Activated B cell treated with CpG ODN at 0.5 μM for 24 hours (primary cell): ENCODE data around the gene HOXC11. TPM values are rescaled to one million over a fixed set of nuclear protein-coding genes. Genes with fewer than 3 reads are reported as not detected.

Experiments
- ATAC-seq: fragments of 200-7000 bp; cut with Tn5 transposase; one replicate; pipeline ENCODE4 v1.10.0; 2021; ENCODE audit warnings: low read depth, mild to moderate bottlenecking, moderate library complexity
- CTCF ChIA-PET: fragments of 350-600 bp; sonication (Branson Sonifier 250); formaldehyde crosslinking; loops from one replicate; lab custom pipeline; 2021; ENCODE audit warnings: antibody characterized with exemption; lab: Charles Lee
- POLR2A ChIA-PET: fragments of 350-600 bp; sonication (Branson Sonifier 250); formaldehyde crosslinking; loops from one replicate; lab custom pipeline; 2021; ENCODE audit warnings: antibody characterized with exemption; lab: Charles Lee
- DNase-seq: peaks from one replicate; pipeline ENCODE4 v3.0.0; 2022
- H3K27ac Mint-ChIP-seq: one replicate; pipeline ENCODE4 v1.8.0; 2020; ENCODE audit warnings: mixed read lengths
- H3K27me3 Mint-ChIP-seq: one replicate; pipeline ENCODE4 v1.8.0; 2021; ENCODE audit warnings: mixed read lengths
- H3K36me3 Mint-ChIP-seq: one replicate; pipeline ENCODE4 v1.8.0; 2021; ENCODE audit warnings: low read depth, mixed read lengths
- H3K4me1 Mint-ChIP-seq: one replicate; pipeline ENCODE4 v1.8.0; 2021; ENCODE audit warnings: mixed read lengths
- H3K4me3 Mint-ChIP-seq: one replicate; pipeline ENCODE4 v1.8.0; 2020; ENCODE audit warnings: mild to moderate bottlenecking, mixed read lengths
- H3K9me3 Mint-ChIP-seq: one replicate; pipeline ENCODE4 v1.8.0; 2020; ENCODE audit warnings: mixed read lengths
- intact Hi-C: fragments of 100-400 bp; cut with micrococcal nuclease; formaldehyde crosslinking; loops from one replicate; pipeline ENCODE4 v1.15.1; 2024
- total RNA-seq: library from RNA; stranded (reverse); gene quantifications from 2 replicates; pipeline ENCODE4 v1.2.3, GENCODE V29; 2022
- TF ChIP-seq, protein P1 (sequence below): fragments of 200-600 bp; IDR thresholded peaks from one replicate; pipeline ENCODE4 v1.8.0; 2022; ENCODE audit warnings: antibody characterized with exemption, mild to moderate bottlenecking

The HOXC11 gene
- total RNA-seq, 1 donor from 2014 or later: not detected

DNA sequence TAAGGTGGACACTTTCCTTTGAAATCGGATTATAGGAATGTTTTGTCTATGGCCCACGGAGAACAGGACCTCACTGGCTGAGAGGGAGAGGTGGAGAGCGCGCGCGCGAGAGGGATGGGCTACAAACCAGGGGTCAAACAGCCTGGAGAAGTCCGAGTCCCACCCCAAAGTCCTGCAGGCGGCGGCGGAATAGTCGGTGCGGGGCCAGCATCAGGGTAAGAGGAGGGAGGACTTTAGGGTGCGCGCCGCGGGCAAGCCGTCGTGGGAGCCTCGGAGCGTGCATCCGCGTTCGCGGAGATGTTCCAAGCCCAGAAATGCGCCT is 32.6 kb downstream of the HOXC11 start:
- Mint-ChIP-seq H3K4me1 (peaks cover 22% of the 10 kb centered on the region), H3K27ac (no peak overlapping the region), H3K27me3 (peaks cover 78% of the 10 kb centered on the region), H3K36me3 (no peaks in the 10 kb centered on the region), H3K9me3 (no peaks in the 10 kb centered on the region), H3K4me3 (no peak overlapping the region)
- ChIA-PET POLR2A (interaction anchor here (0.6 to 1.7 kb wide), 3 partner anchors 183 to 202 kb away, joined by 3 to 7 read pairs (median 5); partner anchors contain the start of gene SMUG1), CTCF (interaction anchor here (0.6 to 7.4 kb wide), 15 partner anchors 10 to 213 kb away, joined by 3 to 78 read pairs (median 6); partner anchors contain the start of genes HOXC10, HOXC4, HOXC5 and SMUG1)
- TF ChIP-seq, protein P1, sequence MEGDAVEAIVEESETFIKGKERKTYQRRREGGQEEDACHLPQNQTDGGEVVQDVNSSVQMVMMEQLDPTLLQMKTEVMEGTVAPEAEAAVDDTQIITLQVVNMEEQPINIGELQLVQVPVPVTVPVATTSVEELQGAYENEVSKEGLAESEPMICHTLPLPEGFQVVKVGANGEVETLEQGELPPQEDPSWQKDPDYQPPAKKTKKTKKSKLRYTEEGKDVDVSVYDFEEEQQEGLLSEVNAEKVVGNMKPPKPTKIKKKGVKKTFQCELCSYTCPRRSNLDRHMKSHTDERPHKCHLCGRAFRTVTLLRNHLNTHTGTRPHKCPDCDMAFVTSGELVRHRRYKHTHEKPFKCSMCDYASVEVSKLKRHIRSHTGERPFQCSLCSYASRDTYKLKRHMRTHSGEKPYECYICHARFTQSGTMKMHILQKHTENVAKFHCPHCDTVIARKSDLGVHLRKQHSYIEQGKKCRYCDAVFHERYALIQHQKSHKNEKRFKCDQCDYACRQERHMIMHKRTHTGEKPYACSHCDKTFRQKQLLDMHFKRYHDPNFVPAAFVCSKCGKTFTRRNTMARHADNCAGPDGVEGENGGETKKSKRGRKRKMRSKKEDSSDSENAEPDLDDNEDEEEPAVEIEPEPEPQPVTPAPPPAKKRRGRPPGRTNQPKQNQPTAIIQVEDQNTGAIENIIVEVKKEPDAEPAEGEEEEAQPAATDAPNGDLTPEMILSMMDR: no peak
- intact Hi-C loops: loop anchor here (5.0 to 10.0 kb wide), 4 partner anchors 42 to 389 kb away; partner anchors contain the start of gene CISTR
- DNase-seq: no peak
- ATAC-seq: no peak

DNA sequence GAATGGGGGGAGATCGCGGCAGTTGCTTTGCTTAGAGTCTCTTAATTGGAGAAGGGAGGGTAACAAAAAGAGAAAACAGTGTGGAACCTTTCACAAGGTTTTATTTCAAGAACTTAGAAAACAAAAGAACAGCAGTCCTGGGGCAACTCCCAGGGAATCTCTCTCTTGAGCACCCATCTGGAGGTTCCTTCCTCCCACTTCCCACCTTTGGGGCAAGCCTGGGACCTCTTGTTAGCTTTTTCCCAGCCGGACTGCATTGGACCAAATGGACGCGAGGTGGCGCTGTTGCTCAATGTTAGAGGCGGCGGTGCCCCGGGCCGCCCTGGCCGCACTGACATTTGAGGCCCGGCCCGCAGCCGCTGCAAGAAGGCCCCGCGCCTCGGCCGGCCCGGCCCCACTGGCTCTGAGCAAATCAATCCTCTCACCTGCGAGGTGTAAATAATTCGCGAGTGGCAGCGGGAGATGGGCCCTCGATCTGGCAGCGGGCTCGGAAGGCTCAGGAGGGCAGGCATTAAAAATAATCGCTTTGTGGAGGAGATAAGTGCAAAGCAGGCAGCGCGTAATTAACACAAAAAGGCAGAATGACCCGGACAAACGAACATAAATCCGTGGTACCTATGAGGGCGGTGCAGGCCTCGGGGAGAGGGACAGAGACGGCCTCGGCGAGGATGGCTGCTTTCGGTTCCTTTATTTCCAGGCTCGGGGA is 33.1 kb downstream of the HOXC11 start:
- H3K4me1 Mint-ChIP-seq: peaks cover 23% of the 10 kb centered on the region
- intact Hi-C loops: loop anchor here (1.0 to 10.0 kb wide), 9 partner anchors 11 to 389 kb away; partner anchors contain the start of genes CISTR and HOXC5
- ChIA-PET POLR2A (interaction anchor here (0.6 to 1.7 kb wide), 3 partner anchors 183 to 201 kb away, joined by 3 to 7 read pairs (median 5); partner anchors contain the start of gene SMUG1), CTCF (interaction anchor here (0.6 to 7.4 kb wide), 17 partner anchors 10 to 212 kb away, joined by 3 to 78 read pairs (median 6); partner anchors contain the start of genes HOXC10, HOXC4, HOXC5 and SMUG1)
- peak overlapping the region; percentile 78 for H3K4me3 Mint-ChIP-seq
- ATAC-seq (peak; percentile 89), DNase-seq (peak; percentile 83)
- no peaks in the 10 kb centered on the region for H3K9me3 Mint-ChIP-seq
- TF ChIP-seq, protein P1: peak; percentile 67
- no peak overlapping the region for H3K27ac Mint-ChIP-seq
- H3K36me3 Mint-ChIP-seq: no peaks in the 10 kb centered on the region
- H3K27me3 Mint-ChIP-seq: peaks cover 77% of the 10 kb centered on the region

DNA sequence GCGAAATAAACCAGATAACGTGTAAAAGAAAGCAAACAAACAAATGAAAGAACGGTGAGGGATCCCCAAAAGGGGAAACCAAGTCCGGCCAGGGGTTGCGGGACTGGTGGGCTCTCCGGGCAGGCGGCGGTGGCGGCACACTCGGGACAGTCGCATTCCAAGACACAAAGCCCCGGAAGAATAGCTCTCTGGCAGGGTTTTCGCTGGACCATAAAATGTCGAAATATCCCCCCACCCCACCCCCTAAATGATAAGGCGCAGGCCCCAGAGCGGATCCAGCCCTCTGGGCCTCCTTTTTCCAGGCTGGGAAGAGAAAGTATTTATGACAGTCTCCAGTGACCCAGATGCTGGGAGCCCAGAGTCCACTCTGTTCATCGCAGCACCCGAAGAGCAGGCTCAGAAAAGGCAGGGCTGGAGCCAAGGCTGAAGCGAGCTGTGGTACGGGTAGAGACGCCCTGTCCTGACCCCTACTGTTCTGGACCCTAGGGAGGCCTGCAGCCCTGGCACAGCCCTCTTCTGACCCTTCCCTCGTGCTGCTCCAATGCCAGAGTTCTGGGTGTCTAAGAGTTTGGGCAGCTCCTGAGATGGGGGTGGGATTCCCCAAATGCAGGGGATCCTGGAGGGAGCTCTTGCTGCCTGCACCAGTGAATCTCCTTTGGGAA is 33.8 kb downstream of the HOXC11 start:
- peak overlapping the region; percentile 78 for H3K4me3 Mint-ChIP-seq

DNA sequence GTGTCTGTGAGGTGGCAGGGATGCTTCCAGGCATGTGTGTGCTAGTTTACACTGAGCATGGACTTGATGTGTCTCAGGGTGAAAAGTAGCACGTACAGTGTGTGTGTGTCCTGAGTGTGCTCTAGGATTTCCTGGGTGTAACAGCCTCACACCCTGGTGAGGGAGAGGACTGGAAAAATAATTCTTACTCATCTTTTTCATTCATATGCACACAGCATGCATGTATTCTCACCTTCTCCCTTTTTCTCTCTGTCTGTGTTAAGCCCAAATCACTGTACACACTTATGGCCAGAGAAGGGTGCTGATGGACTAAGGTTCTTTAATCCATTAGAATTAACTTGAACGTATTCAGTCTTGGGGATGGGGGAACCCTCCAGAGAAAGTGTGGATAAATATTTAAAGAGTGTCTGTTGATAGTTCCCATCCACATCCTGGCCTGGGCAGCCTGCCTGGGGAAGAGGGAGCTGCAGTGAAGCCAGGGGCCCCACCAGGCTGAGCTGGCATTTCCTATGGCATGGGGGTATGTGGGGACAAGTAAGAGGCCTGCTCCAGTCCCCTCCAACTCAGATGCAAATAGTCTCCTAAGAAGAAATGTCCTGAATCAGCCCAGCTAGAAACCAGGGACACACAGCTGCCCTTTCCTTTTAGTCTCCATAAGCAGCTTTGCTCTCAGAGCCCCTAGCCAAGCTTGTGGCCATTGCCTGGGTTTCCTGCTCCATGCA is 34.8 kb downstream of the HOXC11 start:
- DNase-seq (no peak), ATAC-seq (no peak)
- Mint-ChIP-seq H3K4me1 (peaks cover 29% of the 10 kb centered on the region), H3K9me3 (no peaks in the 10 kb centered on the region), H3K27me3 (peaks cover 73% of the 10 kb centered on the region), H3K36me3 (no peaks in the 10 kb centered on the region), H3K27ac (no peak overlapping the region), H3K4me3 (no peak overlapping the region)
- CTCF ChIA-PET: interaction anchor here (0.9 to 7.4 kb wide), 5 partner anchors 21 to 199 kb away, joined by 3 to 78 read pairs (median 8); partner anchors contain the start of genes HOXC5, HOXC6 and SMUG1
- intact Hi-C loops: loop anchor here (2.0 to 10.0 kb wide), 5 partner anchors 25 to 387 kb away; partner anchors contain the start of genes CISTR and HOXC5
- TF ChIP-seq, protein P1: no peak
- POLR2A ChIA-PET: no interaction called here

More for the DNA sequence above, 33.8 kb downstream of the HOXC11 start:
- Mint-ChIP-seq H3K9me3 (no peaks in the 10 kb centered on the region), H3K27me3 (peaks cover 77% of the 10 kb centered on the region), H3K36me3 (no peaks in the 10 kb centered on the region), H3K27ac (no peak overlapping the region), H3K4me1 (peaks cover 29% of the 10 kb centered on the region)
- TF ChIP-seq, protein P1: no peak
- ChIA-PET CTCF (interaction anchor here (0.9 to 7.4 kb wide), 13 partner anchors 11 to 212 kb away, joined by 3 to 78 read pairs (median 7); partner anchors contain the start of genes HOXC10, HOXC4, HOXC5 and HOXC6), POLR2A (interaction anchor here (1.0 to 1.7 kb wide), 2 partner anchors 182 to 201 kb away, joined by 3 to 7 read pairs; partner anchors contain the start of gene SMUG1)
- ATAC-seq (no peak), DNase-seq (no peak)
- intact Hi-C loops: loop anchor here (1.0 to 10.0 kb wide), 9 partner anchors 11 to 388 kb away; partner anchors contain the start of genes CISTR and HOXC5
